GM19351 (cell line): ENCODE results near the gene KCNIP1.

Experiments used
- ATAC-seq: cut with Tn5 transposase; IDR thresholded peaks from one replicate; pipeline ENCODE4 v1.9.1; 2021; ENCODE audit warnings: mild to moderate bottlenecking, moderate library complexity; ENCODE audit not compliant: unreplicated experiment

Gene KCNIP1

GRCh38 chr5:170639221-170639925, 135.6 kb downstream of the KCNIP1 start:
- no peak for ATAC-seq

- ATAC-seq = no peak
Measured at GRCh38 chr5:170640731-170641588, 137.1 kb downstream of the KCNIP1 start.

GRCh38 chr5:170641589-170642031, 137.8 kb downstream of the KCNIP1 start:
- ATAC-seq = no peak

- ATAC-seq = no peak
Measured at GRCh38 chr5:170642066-170642735, 138.4 kb downstream of the KCNIP1 start.

GRCh38 chr5:170642776-170643436, 139.1 kb downstream of the KCNIP1 start:
- ATAC-seq = no peak

- ATAC-seq = no peak
Measured at GRCh38 chr5:170643591-170643990, 139.8 kb downstream of the KCNIP1 start.

GRCh38 chr5:170644501-170644900, 140.7 kb downstream of the KCNIP1 start:
- ATAC-seq = no peak

GRCh38 chr5:170648541-170648940, 144.7 kb downstream of the KCNIP1 start:
- no peak for ATAC-seq

- ATAC-seq = no peak
Measured at GRCh38 chr5:170650850-170651249, 147.0 kb downstream of the KCNIP1 start.

GRCh38 chr5:170651604-170652277, 147.9 kb downstream of the KCNIP1 start:
- ATAC-seq = no peak

- no peak for ATAC-seq
Measured at GRCh38 chr5:170655476-170655875, 151.7 kb downstream of the KCNIP1 start.

GRCh38 chr5:170655920-170656319, 152.1 kb downstream of the KCNIP1 start:
- no peak for ATAC-seq

- ATAC-seq = no peak
Measured at GRCh38 chr5:170656346-170656745, 152.5 kb downstream of the KCNIP1 start.

GRCh38 chr5:170660531-170660930, 156.7 kb downstream of the KCNIP1 start:
- ATAC-seq = no peak

- peak; percentile 54 for ATAC-seq
Measured at GRCh38 chr5:170662966-170663365, 159.1 kb downstream of the KCNIP1 start.

- ATAC-seq = no peak
Measured at GRCh38 chr5:170678811-170679210, 175.0 kb downstream of the KCNIP1 start.

- ATAC-seq = peak; percentile 79
Measured at GRCh38 chr5:170681013-170681433, 177.2 kb downstream of the KCNIP1 start.

GRCh38 chr5:170691657-170692056, 187.8 kb downstream of the KCNIP1 start:
- ATAC-seq = no peak

- no peak for ATAC-seq
Measured at GRCh38 chr5:170693701-170694100, 189.9 kb downstream of the KCNIP1 start.

- ATAC-seq = no peak
Measured at GRCh38 chr5:170694911-170695310, 191.1 kb downstream of the KCNIP1 start.
